ENCODE results near the gene ZNF569. TPM values are rescaled to one million over a fixed set of nuclear protein-coding genes. Genes with fewer than 3 reads are reported as not detected.

The ZNF569 gene
- total and polyA plus RNA-seq, 2 of the 4 experiments (the other 2 are of a cell fraction): 1.8 to 5.9 TPM

- no peak for TF ChIP-seq CTCF (conservative IDR thresholded peaks at IDR 0.05; ENCODE audit: low read depth, low read length)
- TF ChIP-seq MAZ (IDR thresholded peaks at IDR 0.05; ENCODE audit: borderline replicate concordance, low read depth, low read length): peak; percentile 60; the same call in 1 of the 2 replicates
Measured at GRCh38 chr19:37468961-37469777, 1.9 kb upstream of the ZNF569 start, which contains the start of gene ZNF570 (continued).

Data from IMR-90 (cell line).